ENCODE results near the gene GRM7. TPM values are rescaled to one million over a fixed set of nuclear protein-coding genes. Genes with fewer than 3 reads are reported as not detected.

GRM7 gene
- total and polyA plus RNA-seq, 2 donors (not counting 1 experiment from before 2014, with no cell fraction given) = not detected

- ChIA-PET POLR2A (no interaction called here), CTCF (no interaction called here)
- Histone ChIP-seq H4K20me1 (ENCODE audit: control insufficient read depth, insufficient read depth, low read length, poor library complexity, severe bottlenecking) (no peaks in the 10 kb centered on the region), H3K4me1 (ENCODE audit: control insufficient read depth in 2 of 2, insufficient read depth in 2 of 2, low read length in 2 of 2) (no peaks in the 10 kb centered on the region), H2AFZ (ENCODE audit: insufficient read depth, low read depth, low read length, poor library complexity, severe bottlenecking) (no peak overlapping the region), H3K4me2 (replicated peaks; ENCODE audit: low read depth, low read length, poor library complexity, severe bottlenecking) (no peak overlapping the region), H3K9me3 (ENCODE audit: control extremely low read depth in 1 of 3, control insufficient read depth in 2 of 3, insufficient read depth in 1 of 3, low read length in 2 of 3) (peaks cover 0 to 4% (median 0%) of the 10 kb centered on the region in 3 donors), H3K36me3 (replicated peaks in 1 of 2; ENCODE audit: control extremely low read depth in 1 of 2, control insufficient read depth in 1 of 2, extremely low read depth in 1 of 2, insufficient read depth in 2 of 2, low read length in 1 of 2) (no peaks in the 10 kb centered on the region), H3K9ac (ENCODE audit: low read length) (no peak overlapping the region), H3K4me3 (ENCODE audit: control extremely low read depth in 1 of 5, extremely low read depth in 1 of 5, insufficient read depth in 1 of 5, low read depth in 2 of 5, low read length in 4 of 5) (no peak overlapping the region), H3K27ac (ENCODE audit: low read length in 2 of 2) (no peak overlapping the region), H3K79me2 (ENCODE audit: control insufficient read depth, insufficient read depth, low read length) (no peaks in the 10 kb centered on the region), H3K27me3 (replicated peaks in 1 of 4; ENCODE audit: control extremely low read depth in 1 of 4, control insufficient read depth in 3 of 4, insufficient read depth in 4 of 4, low read length in 3 of 4) (no peaks in the 10 kb centered on the region)
- no peak overlapping the region for H3K27ac Mint-ChIP-seq
- no peak for ATAC-seq (ENCODE audit: low read depth)
- no peaks in the 10 kb centered on the region for H3K27me3 Mint-ChIP-seq
- no peak for DNase-seq
- peaks cover 1% of the 10 kb centered on the region for H3K9me3 Mint-ChIP-seq (ENCODE audit: insufficient read depth)
- 92% methylated on average over 3 of the region's 5 CpGs for WGBS (ENCODE audit: insufficient coverage)
- TF ChIP-seq, protein P1, sequence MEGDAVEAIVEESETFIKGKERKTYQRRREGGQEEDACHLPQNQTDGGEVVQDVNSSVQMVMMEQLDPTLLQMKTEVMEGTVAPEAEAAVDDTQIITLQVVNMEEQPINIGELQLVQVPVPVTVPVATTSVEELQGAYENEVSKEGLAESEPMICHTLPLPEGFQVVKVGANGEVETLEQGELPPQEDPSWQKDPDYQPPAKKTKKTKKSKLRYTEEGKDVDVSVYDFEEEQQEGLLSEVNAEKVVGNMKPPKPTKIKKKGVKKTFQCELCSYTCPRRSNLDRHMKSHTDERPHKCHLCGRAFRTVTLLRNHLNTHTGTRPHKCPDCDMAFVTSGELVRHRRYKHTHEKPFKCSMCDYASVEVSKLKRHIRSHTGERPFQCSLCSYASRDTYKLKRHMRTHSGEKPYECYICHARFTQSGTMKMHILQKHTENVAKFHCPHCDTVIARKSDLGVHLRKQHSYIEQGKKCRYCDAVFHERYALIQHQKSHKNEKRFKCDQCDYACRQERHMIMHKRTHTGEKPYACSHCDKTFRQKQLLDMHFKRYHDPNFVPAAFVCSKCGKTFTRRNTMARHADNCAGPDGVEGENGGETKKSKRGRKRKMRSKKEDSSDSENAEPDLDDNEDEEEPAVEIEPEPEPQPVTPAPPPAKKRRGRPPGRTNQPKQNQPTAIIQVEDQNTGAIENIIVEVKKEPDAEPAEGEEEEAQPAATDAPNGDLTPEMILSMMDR (IDR thresholded peaks at IDR 0.05) = no peak
- no peak for TF ChIP-seq EZH2 (IDR thresholded peaks at IDR 0.05; ENCODE audit: borderline replicate concordance, insufficient read depth, low read depth, low read length, poor library complexity, severe bottlenecking)
- H3K4me1 Mint-ChIP-seq = no peaks in the 10 kb centered on the region
- H3K4me3 Mint-ChIP-seq = no peak overlapping the region
- intact Hi-C loops (cut with micrococcal nuclease) = no loop called here
Observed at GRCh38 chr3:7787871-7788828, 927.2 kb downstream of the GRM7 start.

DNA sequence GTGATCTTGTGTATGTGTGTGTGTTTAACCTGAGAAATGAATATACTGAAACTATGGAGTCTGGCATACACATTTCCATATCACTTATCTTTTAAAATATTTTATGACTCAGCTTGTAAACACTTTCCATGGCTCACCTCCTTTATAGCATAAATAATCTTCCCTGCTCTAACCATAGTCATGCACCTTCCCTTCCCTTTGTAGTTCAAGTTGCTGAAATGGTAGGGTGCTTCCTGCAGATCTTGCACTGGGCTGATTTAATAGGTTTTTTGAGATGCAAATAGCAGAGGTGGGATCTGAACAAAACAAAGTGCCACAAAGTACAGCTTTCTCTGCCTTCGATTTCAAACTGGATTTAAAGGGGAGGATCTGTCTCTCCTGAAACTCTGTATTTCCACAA, 928.0 kb downstream of the GRM7 start:
- no peaks in the 10 kb centered on the region for H3K4me1 Mint-ChIP-seq
- H3K36me3 ChIP-seq (replicated peaks in 1 of 2; ENCODE audit: control extremely low read depth in 1 of 2, control insufficient read depth in 1 of 2, extremely low read depth in 1 of 2, insufficient read depth in 2 of 2, low read length in 1 of 2) = no peaks in the 10 kb centered on the region
- H3K4me3 ChIP-seq (ENCODE audit: control extremely low read depth in 1 of 5, extremely low read depth in 1 of 5, insufficient read depth in 1 of 5, low read depth in 2 of 5, low read length in 4 of 5) = no peak overlapping the region
- peaks cover 1% of the 10 kb centered on the region for H3K9me3 Mint-ChIP-seq (ENCODE audit: insufficient read depth)
- 80% methylated on average over 1 of the region's 1 CpG for WGBS (ENCODE audit: insufficient coverage)
- no peaks in the 10 kb centered on the region for H3K79me2 ChIP-seq (ENCODE audit: control insufficient read depth, insufficient read depth, low read length)
- H4K20me1 ChIP-seq (ENCODE audit: control insufficient read depth, insufficient read depth, low read length, poor library complexity, severe bottlenecking) = no peaks in the 10 kb centered on the region
- no peaks in the 10 kb centered on the region for H3K27me3 ChIP-seq (replicated peaks in 1 of 4; ENCODE audit: control extremely low read depth in 1 of 4, control insufficient read depth in 3 of 4, insufficient read depth in 4 of 4, low read length in 3 of 4)
- H3K27ac Mint-ChIP-seq = no peak overlapping the region
- H3K27ac ChIP-seq (ENCODE audit: low read length in 2 of 2) = no peak overlapping the region
- H3K9ac ChIP-seq (ENCODE audit: low read length) = no peak overlapping the region
- TF ChIP-seq EZH2 (IDR thresholded peaks at IDR 0.05; ENCODE audit: borderline replicate concordance, insufficient read depth, low read depth, low read length, poor library complexity, severe bottlenecking) = no peak
- TF ChIP-seq, protein P1 (IDR thresholded peaks at IDR 0.05) = no peak
- CTCF ChIA-PET = no interaction called here
- no peaks in the 10 kb centered on the region for H3K4me1 ChIP-seq (ENCODE audit: control insufficient read depth in 2 of 2, insufficient read depth in 2 of 2, low read length in 2 of 2)
- no peak overlapping the region for H3K4me3 Mint-ChIP-seq
- H3K9me3 ChIP-seq (ENCODE audit: control extremely low read depth in 1 of 3, control insufficient read depth in 2 of 3, insufficient read depth in 1 of 3, low read length in 2 of 3) = peaks cover 0 to 4% (median 1%) of the 10 kb centered on the region in 3 donors
- H2AFZ ChIP-seq (ENCODE audit: insufficient read depth, low read depth, low read length, poor library complexity, severe bottlenecking) = no peak overlapping the region
- no peaks in the 10 kb centered on the region for H3K27me3 Mint-ChIP-seq
- POLR2A ChIA-PET = no interaction called here
- ATAC-seq (ENCODE audit: low read depth) (no peak), DNase-seq (no peak)
- intact Hi-C loops (cut with micrococcal nuclease) = no loop called here
- H3K4me2 ChIP-seq (replicated peaks; ENCODE audit: low read depth, low read length, poor library complexity, severe bottlenecking) = no peak overlapping the region
